NCI-H82 (cell line): ENCODE results near the gene TTC32.

Experiments
- DNase-seq: peaks from one replicate; lab custom pipeline; 2025; lab: John Stamatoyannopoulos, UW

Gene TTC32

GRCh38 chr2:19854596-19855541, 46.9 kb downstream of the TTC32 start:
- no peak for DNase-seq

GRCh38 chr2:19851116-19851695, 50.6 kb downstream of the TTC32 start:
- DNase-seq = no peak

- DNase-seq = no peak
These were observed 51.4 kb downstream of the TTC32 start for GRCh38 chr2:19850056-19851050.

- DNase-seq = no peak
These were observed 52.8 kb downstream of the TTC32 start for GRCh38 chr2:19848952-19849351.

GRCh38 chr2:19848029-19848750, 53.6 kb downstream of the TTC32 start:
- no peak for DNase-seq

GRCh38 chr2:19847486-19847885, 54.3 kb downstream of the TTC32 start:
- no peak for DNase-seq
